Measurements from ENCODE around the gene PDZRN4.

DNA sequence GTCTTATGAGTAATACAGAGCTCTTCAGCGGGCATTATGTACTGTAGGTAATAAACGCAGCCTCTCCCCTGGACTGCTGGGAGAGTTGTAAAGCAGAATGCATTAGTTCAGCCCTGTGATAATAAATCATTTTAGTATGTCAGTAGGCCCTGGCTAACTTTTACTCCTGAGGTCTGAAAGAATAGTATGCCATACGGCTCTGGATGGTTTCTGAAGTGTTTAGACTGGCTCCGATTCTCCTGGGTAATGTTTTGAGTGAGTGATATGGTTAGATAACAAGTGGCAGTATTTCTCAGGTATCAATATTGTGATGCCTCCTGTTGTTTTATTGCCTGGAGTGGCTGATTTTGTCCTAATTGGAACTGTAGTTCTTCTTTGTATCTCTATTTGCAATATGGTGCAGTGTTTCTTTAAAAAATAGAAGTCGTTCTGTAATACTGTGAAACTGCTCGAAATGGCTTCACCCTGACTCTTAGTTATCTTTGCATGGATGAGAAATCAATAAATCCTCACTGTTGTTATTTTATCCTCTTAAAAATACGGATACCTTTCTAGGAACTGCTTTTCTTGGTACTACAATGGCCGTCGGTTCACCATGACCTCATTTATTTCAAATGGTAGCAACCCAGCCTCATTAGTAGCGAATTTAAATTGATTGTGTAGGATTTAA lies 100.2 kb downstream of the PDZRN4 start:
- TF ChIP-seq YY1 (IDR thresholded peaks at IDR 0.05; ENCODE audit: insufficient read depth, insufficient read length) (no peak), ZNF274 (IDR thresholded peaks at IDR 0.05; ENCODE audit: low read depth, low read length) (no peak), SUZ12 (IDR thresholded peaks at IDR 0.05; ENCODE audit: extremely low read depth, insufficient read depth, insufficient read length) (no peak)
